Right ventricle myocardium superior (tissue), 1 donor: ENCODE results near the gene TOR2A. TPM values are rescaled to one million over a fixed set of nuclear protein-coding genes. Genes with fewer than 3 reads are reported as not detected.
A peak's percentile ranks its signal among the peaks of the same experiment; 100 is the strongest.

Experiments
- ATAC-seq: fragments of 200-7000 bp; cut with Tn5 transposase; one replicate; pipeline ENCODE4 v1.9.1; 2020; ENCODE audit warnings: mild to moderate bottlenecking; ENCODE audit not compliant: poor library complexity
- DNase-seq: peaks from one replicate; pipeline ENCODE4 v3.0.0-alpha.2; 2020
- intact Hi-C: fragments of 100-400 bp; cut with DNase I; formaldehyde crosslinking; loops from one replicate; pipeline ENCODE4 v1.11.2; 2022
- total RNA-seq: library from RNA; stranded (reverse); fragmentation: NEBNext Ultra II Directional; extraction: Animal tissue kit (Norgen Biotek cat#: 25700); gene quantifications from one replicate; pipeline ENCODE4 v1.2.1, GENCODE V29; 2021
- donor health status: DM: no; HTN: yes; CAD: no; lungs with severe emphysema.

Gene TOR2A
- total RNA-seq, 1 donor from 2014 or later, result 3.3 TPM

DNA sequence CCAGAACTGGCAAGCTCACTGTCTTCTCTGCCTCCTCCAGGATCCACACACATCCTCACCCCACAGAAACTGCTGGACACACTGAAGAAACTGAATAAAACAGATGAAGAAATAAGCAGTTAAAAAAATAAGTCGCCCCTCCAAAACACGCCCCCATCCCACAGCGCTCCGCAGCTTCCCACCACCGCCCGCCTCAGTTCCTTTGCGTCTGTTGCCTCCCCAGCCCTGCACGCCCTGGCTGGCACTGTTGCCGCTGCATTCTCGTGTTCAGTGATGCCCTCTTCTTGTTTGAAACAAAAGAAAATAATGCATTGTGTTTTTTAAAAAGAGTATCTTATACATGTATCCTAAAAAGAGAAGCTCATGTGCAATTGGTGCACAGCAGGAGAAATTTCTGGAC, 44.4 kb downstream of the TOR2A start:
- ATAC-seq, result no peak
- DNase-seq, result no peak
- intact Hi-C loops, result no loop called here

DNA sequence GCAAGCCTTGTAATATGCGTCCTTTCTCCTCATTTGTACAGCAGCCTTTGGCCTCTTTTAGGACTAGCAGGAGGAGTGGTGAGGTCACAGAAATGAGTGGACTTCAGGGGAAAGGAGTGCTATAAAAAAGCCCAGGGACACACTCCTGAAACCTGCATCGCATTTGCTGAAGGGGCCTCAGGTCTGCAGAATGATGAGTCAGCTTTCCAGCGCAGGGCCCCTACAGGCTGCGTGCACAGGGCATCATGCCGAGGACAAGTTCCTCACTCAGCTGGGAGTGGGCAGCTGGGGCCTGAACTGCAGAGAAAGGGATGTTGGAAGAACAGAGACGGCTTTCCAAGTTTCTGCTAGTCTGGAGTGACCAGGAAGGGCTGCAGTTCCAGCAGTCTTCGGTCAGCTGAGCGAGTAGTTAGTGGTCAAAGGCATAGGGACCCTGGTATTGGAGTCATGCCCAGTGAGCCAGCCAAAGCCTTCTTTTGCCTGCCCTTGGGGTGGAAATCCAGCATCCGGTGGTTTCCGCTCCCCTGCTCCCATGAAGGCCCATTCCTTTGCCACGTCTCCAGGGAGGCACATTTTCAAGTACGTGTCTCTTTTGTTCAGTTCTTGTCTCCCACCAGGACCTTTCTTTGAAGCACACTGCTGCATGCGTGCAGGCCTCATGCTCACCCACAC, 45.6 kb downstream of the TOR2A start:
- DNase-seq, result no peak
- no peak for ATAC-seq
- intact Hi-C loops, result no loop called here

DNA sequence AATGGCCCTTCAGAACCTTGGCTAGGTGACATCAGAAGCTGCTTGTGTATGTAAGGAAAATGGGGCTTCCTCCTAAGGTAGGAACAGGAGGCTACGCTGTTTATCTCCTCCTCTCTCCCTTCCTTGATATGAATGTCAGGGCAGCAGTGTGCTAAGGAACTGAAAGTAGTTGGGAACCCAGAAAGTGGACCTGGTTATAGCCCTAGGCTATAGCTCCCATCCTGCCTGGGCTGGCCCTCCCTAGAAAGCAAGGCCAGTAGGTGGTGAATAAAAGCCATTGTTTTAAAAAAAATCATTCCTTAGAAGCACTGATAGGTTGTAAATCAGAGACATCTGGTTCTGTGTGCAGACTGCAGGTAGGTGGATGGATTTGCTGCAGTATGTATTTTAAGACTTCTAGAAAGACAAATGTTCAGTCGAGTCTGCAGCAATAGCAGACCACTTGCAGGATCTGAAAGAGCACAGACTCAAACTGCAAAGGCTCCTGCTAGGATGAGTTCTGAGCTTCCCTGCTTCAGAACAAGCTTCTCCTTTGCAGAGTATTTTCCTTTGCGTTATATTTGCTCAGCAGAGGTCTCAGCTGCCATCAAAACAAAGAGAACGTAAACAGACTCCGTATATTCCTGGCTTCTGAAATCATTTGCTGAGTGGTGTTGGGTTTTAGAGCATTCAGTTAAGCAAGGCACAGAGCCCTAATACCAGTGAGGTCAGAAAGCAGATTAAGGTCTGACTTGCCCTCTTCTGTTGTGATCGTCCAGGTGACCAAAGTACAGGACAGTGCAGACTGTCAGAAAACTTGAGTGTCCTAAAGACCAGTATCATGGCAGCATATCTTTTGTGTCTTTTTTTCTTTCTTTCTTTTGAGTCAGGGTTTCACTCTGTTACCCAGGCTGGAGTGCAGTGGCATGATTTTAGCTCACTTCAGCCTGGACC, 48.4 kb downstream of the TOR2A start:
- ATAC-seq (no peak), DNase-seq (no peak)
- intact Hi-C loops, result no loop called here

DNA sequence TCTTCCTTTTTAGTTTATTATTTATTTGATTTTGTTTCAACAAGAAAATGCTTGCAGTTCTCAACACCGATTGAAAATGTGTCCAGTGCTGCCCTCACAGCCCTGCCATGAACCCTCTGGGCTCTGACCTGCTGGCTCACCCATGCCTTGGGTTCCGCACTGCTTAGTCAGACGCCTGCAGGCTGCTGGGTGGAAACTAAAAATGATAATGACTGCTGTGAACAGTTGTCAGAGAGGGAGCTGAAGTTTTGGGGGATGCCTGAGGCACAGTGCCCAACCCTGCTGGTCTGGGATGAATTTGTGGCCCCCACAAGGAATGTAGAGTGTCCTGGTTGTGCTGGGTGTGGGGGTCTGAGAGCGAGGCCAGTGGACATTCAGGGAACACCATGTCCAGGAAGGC, 50.5 kb downstream of the TOR2A start:
- ATAC-seq (no peak), DNase-seq (no peak)
- intact Hi-C loops, result no loop called here

DNA sequence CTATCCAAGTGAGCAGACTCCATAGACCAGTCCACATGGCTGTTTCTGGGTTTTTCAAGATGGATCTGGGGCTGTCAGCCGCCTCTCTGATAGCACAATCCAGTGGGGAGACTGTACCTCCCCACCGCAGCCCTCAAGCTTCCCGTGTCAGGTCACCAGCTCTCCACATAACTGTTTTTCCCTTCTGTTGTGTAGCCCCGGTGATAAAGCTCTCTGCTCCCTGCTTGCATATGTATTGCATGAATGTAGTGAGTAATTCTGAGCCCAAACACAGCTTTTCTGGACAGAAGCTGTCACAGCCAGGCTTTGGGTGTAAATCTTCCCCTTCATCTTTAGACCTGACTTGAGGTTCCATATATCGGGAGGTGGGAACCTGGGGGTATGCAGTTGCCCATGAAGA, 51.4 kb downstream of the TOR2A start:
- no peak for ATAC-seq
- intact Hi-C loops, result no loop called here
- DNase-seq, result no peak

DNA sequence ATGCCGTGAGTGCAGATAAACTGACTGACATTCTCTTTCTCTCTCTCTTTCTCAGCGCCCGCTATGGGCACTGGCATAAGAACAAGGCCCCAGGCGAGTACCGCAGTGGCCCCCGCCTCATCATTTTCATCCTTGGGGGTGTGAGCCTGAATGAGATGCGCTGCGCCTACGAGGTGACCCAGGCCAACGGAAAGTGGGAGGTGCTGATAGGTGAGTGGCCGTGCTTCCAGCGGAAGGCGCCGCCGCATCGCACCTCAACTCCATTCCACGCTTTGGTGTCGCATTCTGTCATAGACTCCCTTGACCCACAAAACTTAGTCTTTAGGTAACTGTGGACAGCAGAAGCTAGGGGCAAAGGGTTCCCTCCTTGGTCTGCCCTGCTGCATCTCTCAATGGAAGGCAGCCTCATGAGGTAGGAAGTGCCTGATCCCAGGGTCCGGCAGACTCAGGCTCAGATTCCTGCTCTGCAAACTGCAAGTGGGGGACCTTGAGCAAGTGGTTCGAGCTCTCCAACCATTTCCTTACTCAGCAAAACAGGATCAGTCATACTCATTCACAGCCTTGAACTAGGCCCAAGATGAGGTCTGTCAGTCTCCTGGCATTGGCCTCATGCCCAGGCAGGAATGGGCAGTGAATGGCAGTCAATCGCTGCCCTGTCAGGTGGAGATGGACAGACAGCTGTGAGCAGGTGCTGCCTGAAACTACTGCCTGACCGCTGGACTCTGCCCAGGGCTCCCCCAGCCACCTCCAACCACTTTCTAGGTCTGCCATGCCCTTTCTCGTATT, 52.5 kb downstream of the TOR2A start:
- intact Hi-C loops, result no loop called here
- ATAC-seq, result peak; percentile 45
- no peak for DNase-seq

Other genes starting within 250 kb of the TOR2A start
- gene STXBP1, start 123.0 kb downstream of the TOR2A start, total RNA-seq, result 50.9 TPM
- gene CFAP157, start 28.3 kb downstream of the TOR2A start, total RNA-seq, result not detected
- gene PTRH1, start 19.6 kb downstream of the TOR2A start, total RNA-seq, result 13.3 TPM
- gene TTC16, start 19.2 kb downstream of the TOR2A start, total RNA-seq, result 0.48 TPM
- 18.2 TPM for gene SH2D3C, start 43.4 kb upstream of the TOR2A start, total RNA-seq
- gene CDK9, start 50.7 kb upstream of the TOR2A start, total RNA-seq, result 44.4 TPM
- gene FPGS, start 67.6 kb upstream of the TOR2A start, total RNA-seq, result 31.5 TPM
- gene ENG, start 119.4 kb upstream of the TOR2A start, total RNA-seq, result 118 TPM
- 932 TPM for gene AK1, start 142.4 kb upstream of the TOR2A start, total RNA-seq
- 38.2 TPM for gene ST6GALNAC6, start 164.3 kb upstream of the TOR2A start, total RNA-seq
- 18.1 TPM for gene ST6GALNAC4, start 181.7 kb upstream of the TOR2A start, total RNA-seq
- 0.48 TPM for gene PIP5KL1, start 195.5 kb upstream of the TOR2A start, total RNA-seq
- 9.9 TPM for gene DPM2, start 202.6 kb upstream of the TOR2A start, total RNA-seq
- 21.8 TPM for gene EEIG1, start 245.7 kb upstream of the TOR2A start, total RNA-seq